HL-60 (cell line): ENCODE results near the gene TAB2.

Experiments used
- CTCF ChIP-seq: IDR thresholded peaks from one replicate; pipeline ENCODE4 v1.5.1; 2011; ENCODE audit warnings: low read length, control low read depth, inconsistent platforms; ENCODE audit not compliant: insufficient read depth
- GABPA ChIP-seq: IDR thresholded peaks from 2 replicates; pipeline ENCODE4 v1.6.1; 2012; ENCODE audit warnings: low read depth
- POLR2AphosphoS5 ChIP-seq: IDR thresholded peaks from 2 replicates; pipeline ENCODE4 v1.6.1; 2012; ENCODE audit warnings: low read depth
- REST ChIP-seq: IDR thresholded peaks from 2 replicates; pipeline ENCODE4 v1.6.1; 2012; ENCODE audit warnings: low read depth; ENCODE audit not compliant: insufficient replicate concordance
- SPI1 ChIP-seq: IDR thresholded peaks from 2 replicates; pipeline ENCODE4 v1.6.1; 2012; ENCODE audit warnings: low read depth, mild to moderate bottlenecking, borderline replicate concordance

- TF ChIP-seq CTCF (no peak), REST (no peak), POLR2AphosphoS5 (no peak), GABPA (no peak), SPI1 (peak; percentile 80)
Measured at GRCh38 chr6:149438855-149439254, 121.3 kb downstream of the TAB2 start.
